Endodermal cell (in vitro differentiated cells): ENCODE measurements around the gene BSPH1. TPM values are rescaled to one million over a fixed set of nuclear protein-coding genes. Genes with fewer than 3 reads are reported as not detected.

ENCODE experiments used
- DNase-seq: peaks from one replicate; pipeline ENCODE4 v3.0.0-alpha.2; 2017
- H3K27ac ChIP-seq: 2 replicates; pipeline ENCODE4 v1.5.1; 2013; ENCODE audit warnings: mild to moderate bottlenecking, low read depth, low read length, moderate library complexity
- H3K27me3 ChIP-seq: 2 replicates; pipeline ENCODE4 v1.6.1; 2013; ENCODE audit warnings: mild to moderate bottlenecking, low read length, moderate library complexity; ENCODE audit not compliant: insufficient read depth, control insufficient read depth, poor library complexity, severe bottlenecking
- H3K36me3 ChIP-seq: 2 replicates; pipeline ENCODE4 v1.7.0; 2013; ENCODE audit warnings: mild to moderate bottlenecking, low read length, moderate library complexity; ENCODE audit not compliant: control insufficient read depth, insufficient read depth
- H3K4me1 ChIP-seq: one replicate; pipeline ENCODE4 v1.7.0; 2013; ENCODE audit warnings: low read length; ENCODE audit not compliant: control insufficient read depth, insufficient read depth
- H3K4me3 ChIP-seq: 2 replicates; pipeline ENCODE4 v1.5.1; 2013; ENCODE audit warnings: mild to moderate bottlenecking, low read length, moderate library complexity
- H3K9ac ChIP-seq: 2 replicates; pipeline ENCODE4 v1.6.1; 2013; ENCODE audit warnings: mild to moderate bottlenecking, low read length, moderate library complexity; ENCODE audit not compliant: poor library complexity, severe bottlenecking; ENCODE audit errors: extremely low read depth
- H3K9me3 ChIP-seq: 2 replicates; pipeline ENCODE4 v1.6.1; 2013; ENCODE audit warnings: mild to moderate bottlenecking, low read length, moderate library complexity; ENCODE audit not compliant: control insufficient read depth
- H3K27ac Mint-ChIP-seq: 2 replicates; pipeline ENCODE4 v1.8.0; 2020; ENCODE audit warnings: mixed read lengths
- H3K27me3 Mint-ChIP-seq: 2 replicates; pipeline ENCODE4 v1.8.0; 2021; ENCODE audit warnings: mild to moderate bottlenecking, mixed read lengths; ENCODE audit not compliant: insufficient read depth
- H3K36me3 Mint-ChIP-seq: 2 replicates; pipeline ENCODE4 v1.8.0; 2020; ENCODE audit warnings: low read depth, mixed read lengths
- H3K4me1 Mint-ChIP-seq: 2 replicates; pipeline ENCODE4 v1.8.0; 2020; ENCODE audit warnings: mixed read lengths
- H3K4me3 Mint-ChIP-seq: 2 replicates; pipeline ENCODE4 v1.8.0; 2020; ENCODE audit warnings: mild to moderate bottlenecking, moderate library complexity, mixed read lengths
- H3K9me3 Mint-ChIP-seq: 2 replicates; pipeline ENCODE4 v1.8.0; 2020; ENCODE audit warnings: mild to moderate bottlenecking, mixed read lengths
- WGBS, 2 experiments: methylation state at CpG; one replicate each; pipeline versions ENCODE4 v1.1.5 to v1.1.7; 2013; ENCODE audit warnings: missing lambda C conversion rate in 2 of 2, mixed read lengths in 1 of 2; ENCODE audit not compliant: insufficient coverage in 1 of 2, insufficient read length in 1 of 2; 5-methylcytosine and 5-hydroxymethylcytosine counted together
- total RNA-seq, 2 donors: library from RNA; stranded (reverse); fragmentation: NEBNext Ultra II Directional in 1 of 2; extraction: Animal tissue kit (Norgen Biotek cat#: 25700) in 1 of 2; gene quantifications; 2 replicates in 1 of 2; 3 replicates in 1 of 2; pipeline ENCODE4 v1.2.1, GENCODE V29; 2021
- TF ChIP-seq, protein P1 (sequence below): fragments of 200-600 bp; sonication (generic); conservative IDR thresholded peaks from 2 replicates; pipeline ENCODE4 v1.5.0; 2021; ENCODE audit warnings: antibody characterized with exemption, mild to moderate bottlenecking

The BSPH1 gene
- total RNA-seq, 2 donors from 2014 or later = not detected

- peaks cover 48% of the 10 kb centered on the region for H3K27me3 ChIP-seq
- no peak overlapping the region for H3K9ac ChIP-seq
- DNase-seq = no peak
- H3K36me3 ChIP-seq = no peaks in the 10 kb centered on the region
- no peaks in the 10 kb centered on the region for H3K4me1 ChIP-seq
- 88% methylated on average over 10 to 11 of the region's 11 CpGs for WGBS, 2 experiments
- no peak overlapping the region for H3K4me3 ChIP-seq
- no peak overlapping the region for H3K27ac Mint-ChIP-seq
- no peaks in the 10 kb centered on the region for H3K36me3 Mint-ChIP-seq
- H3K27me3 Mint-ChIP-seq = peaks cover 33% of the 10 kb centered on the region
- TF ChIP-seq, protein P1, sequence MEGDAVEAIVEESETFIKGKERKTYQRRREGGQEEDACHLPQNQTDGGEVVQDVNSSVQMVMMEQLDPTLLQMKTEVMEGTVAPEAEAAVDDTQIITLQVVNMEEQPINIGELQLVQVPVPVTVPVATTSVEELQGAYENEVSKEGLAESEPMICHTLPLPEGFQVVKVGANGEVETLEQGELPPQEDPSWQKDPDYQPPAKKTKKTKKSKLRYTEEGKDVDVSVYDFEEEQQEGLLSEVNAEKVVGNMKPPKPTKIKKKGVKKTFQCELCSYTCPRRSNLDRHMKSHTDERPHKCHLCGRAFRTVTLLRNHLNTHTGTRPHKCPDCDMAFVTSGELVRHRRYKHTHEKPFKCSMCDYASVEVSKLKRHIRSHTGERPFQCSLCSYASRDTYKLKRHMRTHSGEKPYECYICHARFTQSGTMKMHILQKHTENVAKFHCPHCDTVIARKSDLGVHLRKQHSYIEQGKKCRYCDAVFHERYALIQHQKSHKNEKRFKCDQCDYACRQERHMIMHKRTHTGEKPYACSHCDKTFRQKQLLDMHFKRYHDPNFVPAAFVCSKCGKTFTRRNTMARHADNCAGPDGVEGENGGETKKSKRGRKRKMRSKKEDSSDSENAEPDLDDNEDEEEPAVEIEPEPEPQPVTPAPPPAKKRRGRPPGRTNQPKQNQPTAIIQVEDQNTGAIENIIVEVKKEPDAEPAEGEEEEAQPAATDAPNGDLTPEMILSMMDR = no peak
- no peak overlapping the region for H3K27ac ChIP-seq
- peaks cover 35% of the 10 kb centered on the region for H3K9me3 ChIP-seq
- H3K9me3 Mint-ChIP-seq = peaks cover 15% of the 10 kb centered on the region
- H3K4me3 Mint-ChIP-seq = no peak overlapping the region
- H3K4me1 Mint-ChIP-seq = peaks cover 2% of the 10 kb centered on the region
These were observed 19.2 kb upstream of the BSPH1 start for GRCh38 chr19:48010932-48011758.

GRCh38 chr19:48006762-48007161 is 14.8 kb upstream of the BSPH1 start:
- TF ChIP-seq, protein P1 = peak; percentile 62
- H3K36me3 Mint-ChIP-seq = no peaks in the 10 kb centered on the region
- WGBS, 2 experiments = 81% methylated on average over 4 to 6 of the region's 6 CpGs
- Histone ChIP-seq H3K4me1 (no peaks in the 10 kb centered on the region), H3K9ac (no peak overlapping the region), H3K4me3 (no peak overlapping the region), H3K9me3 (peaks cover 32% of the 10 kb centered on the region), H3K27me3 (peaks cover 26% of the 10 kb centered on the region), H3K27ac (no peak overlapping the region), H3K36me3 (no peaks in the 10 kb centered on the region)
- H3K27me3 Mint-ChIP-seq = peaks cover 35% of the 10 kb centered on the region
- H3K4me1 Mint-ChIP-seq = peaks cover 2% of the 10 kb centered on the region
- no peak overlapping the region for H3K4me3 Mint-ChIP-seq
- no peak overlapping the region for H3K27ac Mint-ChIP-seq
- DNase-seq = peak; percentile 59
- H3K9me3 Mint-ChIP-seq = peaks cover 15% of the 10 kb centered on the region

GRCh38 chr19:48004236-48004635 is 12.3 kb upstream of the BSPH1 start:
- H3K9me3 Mint-ChIP-seq = peaks cover 21% of the 10 kb centered on the region
- Histone ChIP-seq H3K4me1 (no peaks in the 10 kb centered on the region), H3K36me3 (no peaks in the 10 kb centered on the region), H3K9ac (no peak overlapping the region), H3K4me3 (no peak overlapping the region), H3K27me3 (peaks cover 18% of the 10 kb centered on the region), H3K9me3 (peaks cover 19% of the 10 kb centered on the region), H3K27ac (no peak overlapping the region)
- no peak for DNase-seq
- 76 to 84% methylated on average over 5 to 6 of the region's 6 CpGs for WGBS, 2 experiments
- TF ChIP-seq, protein P1 = no peak
- no peaks in the 10 kb centered on the region for H3K36me3 Mint-ChIP-seq
- H3K4me3 Mint-ChIP-seq = no peak overlapping the region
- no peaks in the 10 kb centered on the region for H3K4me1 Mint-ChIP-seq
- H3K27ac Mint-ChIP-seq = no peak overlapping the region
- peaks cover 44% of the 10 kb centered on the region for H3K27me3 Mint-ChIP-seq
